ENCODE data around the gene RAB12. TPM values are rescaled to one million over a fixed set of nuclear protein-coding genes. Genes with fewer than 3 reads are reported as not detected.

Gene RAB12
- total and polyA plus RNA-seq, 2 of the 13 experiments (the other 11 are each of a cell fraction or from before 2014, with no cell fraction given) = 9.5 to 25.3 TPM

GRCh38 chr18:8686611-8687010 lies 77.4 kb downstream of the RAB12 start (continued):
- TF ChIP-seq, protein P1, sequence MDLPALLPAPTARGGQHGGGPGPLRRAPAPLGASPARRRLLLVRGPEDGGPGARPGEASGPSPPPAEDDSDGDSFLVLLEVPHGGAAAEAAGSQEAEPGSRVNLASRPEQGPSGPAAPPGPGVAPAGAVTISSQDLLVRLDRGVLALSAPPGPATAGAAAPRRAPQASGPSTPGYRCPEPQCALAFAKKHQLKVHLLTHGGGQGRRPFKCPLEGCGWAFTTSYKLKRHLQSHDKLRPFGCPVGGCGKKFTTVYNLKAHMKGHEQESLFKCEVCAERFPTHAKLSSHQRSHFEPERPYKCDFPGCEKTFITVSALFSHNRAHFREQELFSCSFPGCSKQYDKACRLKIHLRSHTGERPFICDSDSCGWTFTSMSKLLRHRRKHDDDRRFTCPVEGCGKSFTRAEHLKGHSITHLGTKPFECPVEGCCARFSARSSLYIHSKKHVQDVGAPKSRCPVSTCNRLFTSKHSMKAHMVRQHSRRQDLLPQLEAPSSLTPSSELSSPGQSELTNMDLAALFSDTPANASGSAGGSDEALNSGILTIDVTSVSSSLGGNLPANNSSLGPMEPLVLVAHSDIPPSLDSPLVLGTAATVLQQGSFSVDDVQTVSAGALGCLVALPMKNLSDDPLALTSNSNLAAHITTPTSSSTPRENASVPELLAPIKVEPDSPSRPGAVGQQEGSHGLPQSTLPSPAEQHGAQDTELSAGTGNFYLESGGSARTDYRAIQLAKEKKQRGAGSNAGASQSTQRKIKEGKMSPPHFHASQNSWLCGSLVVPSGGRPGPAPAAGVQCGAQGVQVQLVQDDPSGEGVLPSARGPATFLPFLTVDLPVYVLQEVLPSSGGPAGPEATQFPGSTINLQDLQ (CRISPR knock-in tag; IDR thresholded peaks at IDR 0.05) = no peak
- no peak for TF ChIP-seq GTF3A (CRISPR knock-in tag; conservative IDR thresholded peaks at IDR 0.05)

DNA sequence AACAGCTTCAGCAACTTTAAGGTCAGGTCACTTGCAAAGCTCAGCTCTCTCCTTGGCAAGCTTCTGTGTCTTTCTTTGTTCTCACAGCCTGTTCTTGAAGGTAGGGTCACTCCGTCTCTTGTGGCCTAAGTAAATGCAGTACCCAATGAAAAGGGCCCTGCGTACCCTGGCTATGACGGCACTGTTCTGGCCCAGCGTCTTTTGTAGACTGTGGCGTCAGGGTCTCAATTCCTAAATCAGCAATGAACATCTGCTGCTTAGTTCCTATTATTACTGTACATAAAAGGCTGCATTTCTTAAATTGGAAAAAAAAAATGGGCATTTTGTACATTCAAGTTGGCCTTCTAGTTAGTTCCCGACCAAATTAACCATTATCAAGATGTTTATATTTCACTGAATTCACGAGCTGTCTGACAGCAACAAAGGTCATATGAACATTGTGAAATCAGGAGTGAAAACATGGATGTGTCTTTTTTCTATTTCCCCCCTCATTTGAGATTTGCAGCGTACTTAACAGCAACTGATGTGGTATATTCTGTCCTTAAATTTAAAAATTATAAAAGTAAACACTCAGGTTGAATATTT lies 79.1 kb downstream of the RAB12 start:
- no TSS peak for BruUV-seq (replicated peaks)
- no peak overlapping the region for H2AFZ ChIP-seq (ENCODE audit: low read length)
- H3K27me3 ChIP-seq (ENCODE audit: control insufficient read depth in 1 of 2, insufficient read depth in 2 of 2, low read length in 2 of 2) = peaks cover 0 to 22% of the 10 kb centered on the region in 2 experiments; a peak in 4 of 5 replicates
- H3K79me2 ChIP-seq (ENCODE audit: insufficient read depth, low read length) = no peaks in the 10 kb centered on the region
- ChIA-PET POLR2A (no interaction called here), CTCF (ENCODE audit: low intra/inter-chr PET ratio, low total read pairs) (no interaction called here)
- no peaks in the 10 kb centered on the region for H4K20me1 ChIP-seq (ENCODE audit: insufficient read depth, low read length)
- no peak overlapping the region for H3K9ac ChIP-seq (ENCODE audit: insufficient read depth, low read depth, low read length)
- no peak for FAIRE-seq
- H3K4me2 ChIP-seq (ENCODE audit: low read depth, low read length) = no peak overlapping the region
- DNase-seq (ENCODE audit: low spot score) = no peak
- TF ChIP-seq FOXJ3 (CRISPR knock-in tag; IDR thresholded peaks at IDR 0.05; ENCODE audit: borderline replicate concordance) = no peak
- 0 out of 2 replicates have a peak, but pooled peaks have one; percentile 7 for TF ChIP-seq CEBPB (IDR thresholded peaks at IDR 0.05; ENCODE audit: borderline replicate concordance, low read depth, low read length)
- no peaks in the 10 kb centered on the region for H3K4me1 ChIP-seq (ENCODE audit: insufficient read depth, low read length)
- no peak overlapping the region for H3K27ac ChIP-seq (ENCODE audit: extremely low read length, insufficient read depth, low read length)
- no peak for ATAC-seq
- in situ Hi-C loops (cut with HindIII; ENCODE audit: extremely low pct_ligation_motif_present, low pct_unique_long_range_greater_than_20kb) (no loop called here), intact Hi-C loops (cut with micrococcal nuclease; ENCODE audit: unreplicated experiment) (no loop called here)
- H3K4me3 ChIP-seq (replicated peaks in 1 of 3; ENCODE audit: insufficient read depth in 1 of 3, low read depth in 2 of 3, low read length in 3 of 3) = no peak overlapping the region
- H3K36me3 ChIP-seq (replicated peaks in 1 of 2; ENCODE audit: control insufficient read depth in 1 of 2, insufficient read depth in 2 of 2, low read length in 2 of 2) = no peaks in the 10 kb centered on the region
- WGBS (ENCODE audit: low lambda C conversion rate) = 44% methylated on average over 8 of the region's 8 CpGs
- H3K9me3 ChIP-seq (ENCODE audit: low read length) = no peaks in the 10 kb centered on the region

Measured in HepG2 (cell line).